PC-9 (cell line): ENCODE results near the gene MEF2B. TPM values are rescaled to one million over a fixed set of nuclear protein-coding genes. Genes with fewer than 3 reads are reported as not detected.

ENCODE experiments used
- BruUV-seq: library from RNA; stranded (reverse); fragments of 400-500 nt; replicated peaks from 2 replicates; lab custom pipeline; 2021; lab: Mats Ljungman, UMichigan
- CTCF ChIA-PET: fragments of 300-600 bp; sonication (Branson Sonifier 250); formaldehyde crosslinking; loops from one replicate; lab custom pipeline; 2022; ENCODE audit warnings: antibody characterized with exemption; lab: Charles Lee
- POLR2A ChIA-PET: fragments of 300-600 bp; sonication (Branson Sonifier 250); formaldehyde crosslinking; loops from one replicate; lab custom pipeline; 2022; ENCODE audit warnings: antibody characterized with exemption; ENCODE audit not compliant: unreplicated experiment; lab: Charles Lee
- DNase-seq, 2 experiments: peaks; one replicate each; pipeline versions ENCODE4 v3.0.0 to v3.0.0-alpha.2; 2015 to 2022; ENCODE audit warnings: mixed read lengths in 1 of 2
- H2AFZ ChIP-seq: fragments of 200-600 bp; sonication (generic); 2 replicates; pipeline ENCODE4 v1.8.1; 2017; ENCODE audit warnings: antibody characterized with exemption
- H3F3A ChIP-seq: fragments of 200-600 bp; sonication (generic); 2 replicates; pipeline ENCODE4 v1.8.1; 2017; ENCODE audit warnings: antibody characterized with exemption, mild to moderate bottlenecking, low read depth; ENCODE audit not compliant: insufficient read depth
- H3K27ac ChIP-seq: fragments of 200-600 bp; sonication (generic); 2 replicates; pipeline ENCODE4 v1.6.1; 2016; ENCODE audit warnings: mixed run types
- H3K27me3 ChIP-seq: fragments of 200-600 bp; sonication (generic); 2 replicates; pipeline ENCODE4 v1.6.1; 2016; ENCODE audit warnings: low read depth, mixed run types; ENCODE audit not compliant: insufficient read depth
- H3K36me3 ChIP-seq: fragments of 200-600 bp; sonication (generic); 2 replicates; pipeline ENCODE4 v1.6.1; 2016; ENCODE audit warnings: low read depth, mixed run types
- H3K4me1 ChIP-seq: fragments of 200-600 bp; sonication (generic); replicated peaks from 2 replicates; pipeline ENCODE4 v1.6.1; 2016; ENCODE audit warnings: mixed run types; ENCODE audit not compliant: insufficient read depth
- H3K4me2 ChIP-seq: fragments of 200-600 bp; sonication (generic); 2 replicates; pipeline ENCODE4 v1.6.1; 2017; ENCODE audit warnings: mixed run types
- H3K4me3 ChIP-seq: fragments of 200-600 bp; sonication (generic); 2 replicates; pipeline ENCODE4 v1.6.1; 2016; ENCODE audit warnings: mixed run types
- H3K79me2 ChIP-seq: fragments of 200-600 bp; sonication (generic); 2 replicates; pipeline ENCODE4 v1.6.1; 2017; ENCODE audit warnings: low read depth, mixed run types
- H3K9me2 ChIP-seq: fragments of 200-600 bp; sonication (generic); 2 replicates; pipeline ENCODE4 v1.8.1; 2017; ENCODE audit warnings: mild to moderate bottlenecking; ENCODE audit not compliant: insufficient read depth
- H3K9me3 ChIP-seq: fragments of 200-600 bp; sonication (generic); 2 replicates; pipeline ENCODE4 v1.8.1; 2016; ENCODE audit warnings: low read depth; ENCODE audit not compliant: insufficient read depth
- H4K20me1 ChIP-seq: fragments of 200-600 bp; sonication (generic); 2 replicates; pipeline ENCODE4 v1.8.1; 2017; ENCODE audit not compliant: insufficient read depth
- EZH2 ChIP-seq: fragments of 200-600 bp; sonication (generic); IDR thresholded peaks from 2 replicates; pipeline ENCODE4 v1.8.0; 2017; ENCODE audit warnings: antibody characterized with exemption, low read depth
- intact Hi-C: fragments of 100-400 bp; cut with micrococcal nuclease; formaldehyde crosslinking; loops from one replicate; pipeline ENCODE4 v1.10.0; 2022; ENCODE audit not compliant: unreplicated experiment
- total RNA-seq: library from RNA; stranded (reverse); gene quantifications from 2 replicates; pipeline ENCODE4 v1.2.3, GENCODE V29; 2021
- TF ChIP-seq, protein P1 (sequence below): fragments of 200-600 bp; sonication (generic); conservative IDR thresholded peaks from 2 replicates; pipeline ENCODE4 v1.6.1; 2017; ENCODE audit warnings: mixed run types, antibody characterized with exemption, mild to moderate bottlenecking, moderate library complexity

Gene MEF2B
- total RNA-seq, 1 experiment from 2014 or later, result 1.8 TPM

DNA sequence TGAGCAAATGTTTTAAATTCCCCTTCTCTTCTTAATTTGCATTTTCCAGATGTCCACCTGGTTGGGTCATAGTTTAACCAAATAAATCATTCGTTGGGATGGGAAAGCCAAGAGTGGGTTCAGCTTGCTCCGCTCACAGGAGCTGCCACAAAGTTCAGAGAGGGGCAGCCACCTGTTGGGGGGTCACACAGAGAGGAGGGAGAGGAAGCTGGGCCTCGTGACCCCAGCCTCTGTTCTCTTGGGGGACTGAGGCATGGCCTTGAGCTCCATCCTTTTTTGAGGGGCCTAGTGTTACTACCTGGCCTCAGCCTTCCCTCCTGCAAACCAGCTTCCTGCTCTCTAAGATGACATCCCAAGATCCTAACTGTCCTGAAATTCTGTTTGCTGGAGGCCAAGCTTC, 2.5 kb downstream of the MEF2B start:
- H3K4me1 ChIP-seq, result peaks cover 8% of the 10 kb centered on the region
- no peaks in the 10 kb centered on the region for H3K36me3 ChIP-seq
- CTCF ChIA-PET, result no interaction called here
- no peak overlapping the region for H3K4me3 ChIP-seq
- H3K9me2 ChIP-seq, result no peaks in the 10 kb centered on the region
- no peaks in the 10 kb centered on the region for H3K79me2 ChIP-seq
- H3F3A ChIP-seq, result peaks cover 10% of the 10 kb centered on the region; the same call in 1 of the 2 replicates
- no peak overlapping the region for H3K27ac ChIP-seq
- no peaks in the 10 kb centered on the region for H3K9me3 ChIP-seq
- no TSS peak for BruUV-seq
- TF ChIP-seq, protein P1, sequence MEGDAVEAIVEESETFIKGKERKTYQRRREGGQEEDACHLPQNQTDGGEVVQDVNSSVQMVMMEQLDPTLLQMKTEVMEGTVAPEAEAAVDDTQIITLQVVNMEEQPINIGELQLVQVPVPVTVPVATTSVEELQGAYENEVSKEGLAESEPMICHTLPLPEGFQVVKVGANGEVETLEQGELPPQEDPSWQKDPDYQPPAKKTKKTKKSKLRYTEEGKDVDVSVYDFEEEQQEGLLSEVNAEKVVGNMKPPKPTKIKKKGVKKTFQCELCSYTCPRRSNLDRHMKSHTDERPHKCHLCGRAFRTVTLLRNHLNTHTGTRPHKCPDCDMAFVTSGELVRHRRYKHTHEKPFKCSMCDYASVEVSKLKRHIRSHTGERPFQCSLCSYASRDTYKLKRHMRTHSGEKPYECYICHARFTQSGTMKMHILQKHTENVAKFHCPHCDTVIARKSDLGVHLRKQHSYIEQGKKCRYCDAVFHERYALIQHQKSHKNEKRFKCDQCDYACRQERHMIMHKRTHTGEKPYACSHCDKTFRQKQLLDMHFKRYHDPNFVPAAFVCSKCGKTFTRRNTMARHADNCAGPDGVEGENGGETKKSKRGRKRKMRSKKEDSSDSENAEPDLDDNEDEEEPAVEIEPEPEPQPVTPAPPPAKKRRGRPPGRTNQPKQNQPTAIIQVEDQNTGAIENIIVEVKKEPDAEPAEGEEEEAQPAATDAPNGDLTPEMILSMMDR, result no peak
- TF ChIP-seq EZH2, result no peak
- H3K4me2 ChIP-seq, result no peak overlapping the region
- POLR2A ChIA-PET, result no interaction called here
- intact Hi-C loops, result no loop called here
- no peak for DNase-seq
- no peak overlapping the region for H2AFZ ChIP-seq
- H3K27me3 ChIP-seq, result no peaks in the 10 kb centered on the region
- no peaks in the 10 kb centered on the region for H4K20me1 ChIP-seq

DNA sequence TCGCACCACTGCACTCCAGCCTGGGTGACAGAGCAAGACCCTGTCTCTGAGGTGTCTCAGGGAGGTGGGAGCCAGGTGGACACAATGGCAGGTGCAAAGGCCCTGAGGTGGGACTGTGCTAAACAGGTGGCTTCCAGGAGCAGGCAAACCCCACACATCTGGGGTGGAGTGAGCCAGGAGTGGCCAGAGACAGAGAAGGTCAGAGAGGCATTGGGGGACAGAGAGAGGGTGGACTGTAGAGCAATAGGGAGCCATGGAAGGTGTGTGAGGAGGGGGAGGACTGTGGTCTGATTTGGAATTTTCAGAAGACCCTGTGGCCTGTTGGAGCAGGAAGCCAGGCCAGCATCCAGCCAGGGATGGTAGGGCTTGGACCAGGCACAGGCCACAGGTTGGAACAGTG, 4.7 kb downstream of the MEF2B start:
- intact Hi-C loops, result no loop called here
- Histone ChIP-seq H3K79me2 (no peaks in the 10 kb centered on the region), H3F3A (peaks cover 5% of the 10 kb centered on the region; the same call in 1 of the 2 replicates), H3K36me3 (no peaks in the 10 kb centered on the region), H4K20me1 (no peaks in the 10 kb centered on the region), H3K27ac (no peak overlapping the region), H2AFZ (no peak overlapping the region), H3K9me2 (no peaks in the 10 kb centered on the region), H3K27me3 (no peaks in the 10 kb centered on the region), H3K4me2 (no peak overlapping the region), H3K4me1 (no peaks in the 10 kb centered on the region), H3K9me3 (no peaks in the 10 kb centered on the region), H3K4me3 (no peak overlapping the region)
- TF ChIP-seq, protein P1, result no peak
- no peak for TF ChIP-seq EZH2
- no TSS peak for BruUV-seq
- no peak for DNase-seq
- CTCF ChIA-PET, result no interaction called here
- POLR2A ChIA-PET, result no interaction called here

DNA sequence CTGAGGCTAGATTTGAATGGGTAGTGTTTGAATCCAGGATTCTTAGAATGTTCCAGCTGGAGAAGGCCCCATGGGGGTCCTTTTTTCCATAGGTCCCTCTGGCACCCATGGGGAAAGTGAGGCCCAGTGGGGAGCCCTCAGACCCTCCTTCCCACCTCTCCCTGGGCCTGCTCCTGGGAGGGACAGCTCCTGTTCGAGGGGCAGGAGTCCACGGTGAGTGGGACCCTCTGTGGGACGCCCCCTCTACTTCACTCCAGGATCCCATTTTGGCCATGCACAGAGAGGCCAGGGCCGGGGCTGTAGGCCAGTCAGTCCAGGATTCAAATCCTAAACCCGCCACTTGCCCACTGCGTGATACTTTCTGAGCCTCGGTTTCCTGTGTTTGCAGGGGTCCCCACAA, 7.6 kb downstream of the MEF2B start:
- Histone ChIP-seq H3K4me1 (no peaks in the 10 kb centered on the region), H3K79me2 (no peaks in the 10 kb centered on the region), H3F3A (peaks cover 5% of the 10 kb centered on the region; the same call in 1 of the 2 replicates), H3K4me3 (no peak overlapping the region), H3K9me2 (no peaks in the 10 kb centered on the region), H3K9me3 (no peaks in the 10 kb centered on the region), H3K27me3 (no peaks in the 10 kb centered on the region), H2AFZ (no peak overlapping the region), H4K20me1 (no peaks in the 10 kb centered on the region), H3K36me3 (no peaks in the 10 kb centered on the region), H3K27ac (no peak overlapping the region), H3K4me2 (no peak overlapping the region)
- intact Hi-C loops, result no loop called here
- BruUV-seq, result no TSS peak
- ChIA-PET CTCF (no interaction called here), POLR2A (no interaction called here)
- TF ChIP-seq, protein P1, result no peak
- TF ChIP-seq EZH2, result no peak
- DNase-seq, result no peak
